Activated CD4-positive, alpha-beta T cell treated with anti-CD3 and anti-CD28 coated beads, Interleukin-2, amount 50 U/mL, for 1 hour (primary cell): ENCODE measurements around the gene RCOR3.
"Not testable (repeated sequence)": the region's sequence is repeated elsewhere in the genome, so short reads cannot be mapped to it uniquely, and the experiment has no call there.

Source experiments
- DNase-seq: peaks from one replicate; pipeline ENCODE4 v3.0.0-alpha.2; 2020

The RCOR3 gene

DNA sequence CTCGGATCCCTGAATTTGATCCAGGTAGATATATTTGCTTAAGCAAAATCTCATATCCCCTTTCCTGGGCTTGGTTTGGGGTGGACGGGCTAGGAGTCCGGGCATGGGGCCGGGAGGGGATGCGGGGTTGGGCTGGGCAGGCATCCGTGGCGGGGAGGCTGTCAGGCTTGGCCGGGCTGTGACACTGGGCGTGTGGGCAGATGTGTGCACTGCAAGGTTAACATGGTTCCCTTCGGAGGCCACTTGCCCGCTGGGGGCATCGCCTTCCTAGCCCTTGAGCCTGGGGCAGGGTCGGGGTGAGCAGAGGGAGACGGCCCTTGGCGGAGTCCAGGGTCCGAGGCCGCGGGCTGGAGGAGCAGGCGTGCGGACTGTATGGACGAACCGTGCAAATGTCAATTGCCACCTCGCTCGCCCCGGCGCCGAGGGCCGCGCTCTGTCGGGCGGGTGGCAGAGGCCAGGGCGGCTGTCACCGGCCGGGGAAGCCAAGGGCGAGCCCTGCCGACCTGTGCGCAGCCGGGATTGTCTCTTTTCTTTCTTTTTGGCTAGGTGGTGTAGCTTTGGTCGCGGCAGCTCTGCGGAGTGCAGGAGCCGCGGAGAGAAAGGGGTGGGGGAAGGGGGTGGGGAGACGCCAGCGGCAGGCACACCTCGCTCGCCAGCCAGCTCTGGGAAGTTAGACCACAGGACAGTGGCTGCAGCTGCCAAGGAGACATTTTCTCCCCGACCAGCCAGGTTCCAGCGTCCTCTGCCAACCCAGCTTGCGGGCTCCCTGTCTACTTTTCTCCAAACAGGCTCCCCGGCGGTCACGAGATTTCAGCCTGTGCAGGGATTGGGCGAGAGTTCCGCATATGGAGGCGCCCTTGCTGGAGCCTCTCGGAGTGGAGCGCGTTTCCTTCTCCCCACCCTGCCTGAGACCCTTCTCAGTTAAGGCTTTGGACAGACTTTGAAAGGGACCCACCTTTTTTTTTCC lies 1.3 kb downstream of the RCOR3 start:
- peak; percentile 57 for DNase-seq

DNA sequence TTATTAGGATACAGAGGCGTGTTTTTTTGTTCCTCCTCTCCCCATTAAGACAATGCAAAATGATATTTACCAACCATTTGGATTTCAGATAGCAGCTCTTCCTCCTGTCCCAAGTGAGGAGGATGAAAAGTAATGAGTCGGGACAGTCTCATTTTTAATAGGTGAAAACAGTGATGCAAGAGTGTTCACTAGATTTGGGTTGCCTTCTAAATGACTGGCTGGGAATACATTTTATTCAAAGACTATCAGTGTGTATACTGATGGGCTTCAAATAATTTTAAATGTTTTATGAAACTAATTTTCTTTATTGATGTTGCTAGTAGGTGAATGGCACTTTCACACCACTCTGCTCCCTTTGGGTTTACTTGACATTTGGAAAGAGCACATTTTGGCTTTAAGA lies 2.1 kb downstream of the RCOR3 start:
- no peak for DNase-seq

DNA sequence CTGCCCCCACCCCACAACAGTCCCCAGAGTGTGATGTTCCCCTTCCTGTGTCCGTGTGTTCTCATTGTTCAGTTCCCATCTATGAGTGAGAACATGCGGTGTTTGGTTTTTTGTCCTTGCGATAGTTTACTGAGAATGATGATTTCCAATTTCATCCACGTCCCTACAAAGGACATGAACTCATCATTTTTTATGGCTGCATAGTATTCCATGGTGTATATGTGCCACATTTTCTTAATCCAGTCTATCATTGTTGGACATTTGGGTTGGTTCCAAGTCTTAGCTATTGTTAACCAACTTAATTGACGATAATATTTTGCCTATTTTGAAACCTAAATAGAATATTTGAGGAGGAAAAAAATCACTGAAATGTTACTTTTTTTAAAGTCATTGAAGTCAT lies 3.9 kb downstream of the RCOR3 start:
- DNase-seq, result not testable (repeated sequence)

DNA sequence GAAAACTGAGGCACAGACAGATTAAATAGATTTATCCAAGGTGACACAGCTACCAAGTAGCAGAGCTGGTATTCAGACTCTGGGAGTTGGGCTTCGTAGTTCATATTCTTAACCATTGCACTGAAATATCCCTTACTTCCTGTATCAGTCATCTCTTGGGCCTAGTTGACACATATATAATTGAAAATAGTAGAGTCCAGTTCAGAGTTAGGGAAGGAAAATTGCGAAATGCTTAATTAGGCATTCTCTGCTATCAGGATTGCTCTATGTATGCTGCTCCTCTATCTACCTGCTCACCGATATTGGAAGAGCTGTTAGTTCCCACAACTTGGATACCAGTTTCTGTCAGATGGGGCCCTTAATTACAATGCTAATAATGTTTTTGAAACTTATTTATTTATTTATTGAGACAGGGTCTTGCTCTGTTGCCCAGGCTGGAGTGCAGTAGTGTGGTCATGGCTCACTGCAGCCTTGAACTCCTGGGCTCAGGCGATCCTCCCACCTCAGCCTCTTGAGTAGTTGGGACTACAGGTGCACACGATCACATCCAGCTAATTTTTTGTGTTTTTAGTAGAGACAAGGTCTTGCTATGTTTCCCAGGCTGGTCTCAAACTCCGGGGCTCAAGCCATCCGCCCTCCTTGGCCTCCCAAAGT lies 8.2 kb downstream of the RCOR3 start:
- DNase-seq, result no peak

DNA sequence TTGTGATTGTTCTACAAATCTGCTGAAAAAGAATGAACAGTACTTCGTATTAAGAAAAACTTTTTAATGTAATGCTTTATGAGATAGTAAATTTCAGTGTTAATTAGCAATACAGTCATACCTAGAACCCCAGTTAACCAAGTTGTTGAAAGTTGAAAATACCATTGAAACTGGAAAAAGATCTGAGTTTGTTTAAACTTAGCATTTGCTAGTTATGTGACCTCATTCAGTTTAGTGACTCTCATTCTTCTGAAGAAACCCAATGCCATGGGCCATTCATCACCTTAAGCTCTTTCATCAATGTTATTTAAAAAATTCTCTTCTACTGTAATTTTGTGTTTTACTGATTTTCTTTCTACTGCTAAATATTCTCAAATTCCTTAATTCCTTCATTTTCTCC lies 20.2 kb downstream of the RCOR3 start:
- DNase-seq, result no peak

DNA sequence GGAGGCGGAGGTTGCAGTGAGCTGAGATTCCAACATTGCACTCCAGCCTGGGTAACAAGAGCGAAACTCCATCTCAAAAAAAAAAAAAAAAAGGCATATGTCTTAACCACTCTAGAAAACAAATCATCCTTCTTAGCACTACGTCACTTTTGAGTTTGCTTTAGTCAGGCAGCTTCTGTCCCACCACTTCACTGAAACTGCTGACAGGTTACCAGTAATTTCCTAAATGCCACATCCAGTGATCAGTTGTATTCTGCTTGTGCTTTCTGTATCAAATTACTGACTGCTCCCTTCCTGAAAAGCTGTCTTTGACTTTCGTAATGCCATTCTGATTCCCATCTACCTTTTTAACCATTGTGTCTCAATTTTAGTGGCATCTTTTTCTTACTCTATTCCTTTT lies 21.7 kb downstream of the RCOR3 start:
- DNase-seq, result no peak

DNA sequence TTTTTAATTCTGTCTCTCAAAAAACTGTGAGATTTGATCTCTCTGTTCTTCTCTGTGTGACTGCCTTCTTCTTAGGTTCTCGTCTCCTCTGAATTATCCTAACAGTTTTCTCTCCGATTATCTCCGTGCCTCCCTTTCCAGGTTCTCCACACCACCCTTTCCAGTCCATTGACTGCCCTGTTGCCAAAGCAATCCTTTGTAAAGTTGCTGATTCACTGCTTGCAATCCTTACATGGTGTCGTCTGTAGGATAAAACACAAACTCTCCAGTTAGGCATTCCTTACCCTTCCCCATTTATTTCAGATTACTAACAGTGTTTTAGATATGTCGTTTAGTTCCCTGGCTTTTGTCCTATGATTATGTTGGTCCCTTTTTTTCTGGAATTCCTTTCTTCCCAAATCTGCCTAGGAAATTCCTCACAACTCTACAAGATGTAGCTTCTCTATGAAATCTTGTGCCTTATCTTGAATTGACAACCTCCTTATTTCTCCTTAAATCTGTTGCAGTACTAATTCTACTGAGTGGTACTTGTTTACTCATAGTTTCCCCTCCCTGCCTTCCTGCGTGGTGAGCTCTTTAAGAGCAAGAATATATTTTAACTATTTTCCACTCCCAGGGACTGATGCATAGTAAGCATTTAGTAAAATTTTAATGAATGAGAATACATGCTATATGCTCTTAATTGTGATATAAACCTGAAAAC lies 22.3 kb downstream of the RCOR3 start:
- DNase-seq, result no peak

DNA sequence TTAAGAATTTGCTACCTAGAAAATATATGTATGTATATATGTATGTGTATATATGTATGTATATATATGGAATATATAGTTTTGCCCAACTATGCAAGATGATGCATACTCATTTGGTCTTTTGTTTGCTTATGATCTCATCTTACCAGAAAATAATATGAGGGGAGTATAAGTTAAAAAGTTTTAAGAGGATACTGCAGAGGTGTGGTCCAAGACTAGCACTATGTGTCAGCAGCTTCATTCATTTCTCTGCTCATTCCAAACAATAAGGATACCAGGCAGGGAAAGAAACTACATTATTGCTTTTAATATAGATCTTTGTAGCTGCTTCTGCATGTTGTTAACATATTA lies 22.8 kb downstream of the RCOR3 start:
- no peak for DNase-seq

DNA sequence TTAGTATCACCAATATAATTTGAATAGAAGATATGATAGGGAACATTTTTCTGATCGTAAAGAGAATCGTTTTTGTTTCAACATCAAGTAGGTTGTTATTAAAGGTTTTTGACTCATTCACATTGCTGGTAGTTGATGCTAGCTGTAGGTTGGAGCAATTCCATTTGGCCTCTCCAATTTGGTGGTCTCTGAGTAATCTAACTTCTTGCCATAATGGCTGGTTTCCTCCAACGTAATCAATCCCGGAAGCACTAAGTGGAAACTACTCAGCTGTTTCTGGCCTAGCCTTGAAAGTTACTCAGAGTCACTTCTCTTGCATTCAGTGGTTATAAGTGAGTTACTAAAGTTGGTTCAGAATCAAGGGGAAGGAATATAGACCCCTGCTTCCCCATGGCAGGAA lies 26.0 kb downstream of the RCOR3 start:
- DNase-seq, result no peak

DNA sequence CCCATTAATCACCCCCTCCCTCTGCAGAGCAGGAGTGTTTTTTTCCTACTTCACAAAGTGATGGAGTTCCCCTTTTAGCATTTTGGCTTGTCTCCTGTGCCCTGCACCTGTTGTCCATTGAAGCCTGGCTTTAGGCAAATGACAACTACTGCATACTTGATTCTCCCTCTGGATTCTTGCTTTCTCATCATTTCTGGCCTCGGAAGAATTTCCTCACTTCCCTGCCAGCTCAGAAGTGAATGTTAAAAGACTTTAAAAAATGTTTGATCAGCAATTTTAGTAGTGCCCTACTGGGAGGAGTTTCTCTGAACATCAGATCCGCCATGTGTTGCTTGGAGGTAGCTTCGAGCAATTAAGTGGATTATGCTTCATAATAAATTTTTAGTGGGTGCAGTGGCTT lies 28.1 kb downstream of the RCOR3 start:
- no peak for DNase-seq

DNA sequence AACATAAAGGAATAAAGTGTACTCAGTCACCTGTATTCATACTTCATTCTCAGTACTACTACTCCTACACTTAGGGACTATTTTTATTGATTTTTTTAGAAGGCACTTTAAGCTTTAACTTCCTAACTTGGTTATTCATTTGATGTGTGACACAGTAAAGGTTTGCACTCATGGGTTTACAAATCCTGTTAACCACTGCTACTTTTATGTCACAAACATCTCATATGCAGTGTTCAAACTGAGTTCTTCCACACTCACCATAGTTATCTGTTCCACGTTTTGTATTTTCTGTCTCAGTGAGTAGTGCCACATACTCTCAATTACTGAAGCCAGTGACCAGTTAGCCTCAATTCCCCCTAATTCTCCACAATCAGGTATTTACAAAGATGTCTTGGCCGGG lies 33.2 kb downstream of the RCOR3 start:
- DNase-seq, result no peak

DNA sequence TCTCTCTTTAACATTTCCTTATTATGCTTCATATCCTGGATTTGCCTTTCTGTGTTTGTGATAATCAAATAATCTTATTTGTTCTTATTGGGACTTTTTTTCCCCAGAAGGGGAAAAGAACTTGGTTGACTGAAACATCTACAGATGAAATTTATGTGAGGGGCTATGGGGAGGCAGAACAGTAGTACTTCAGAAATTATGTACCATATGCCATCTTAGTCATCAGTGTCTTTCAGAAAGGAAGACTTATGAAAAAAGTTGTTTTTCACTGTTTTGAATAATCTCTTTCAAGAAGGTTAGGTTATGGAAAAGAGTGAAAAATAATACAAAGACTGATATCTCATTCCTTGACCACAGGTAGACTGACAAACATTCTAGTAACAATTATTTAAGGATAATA lies 37.2 kb downstream of the RCOR3 start:
- no peak for DNase-seq

DNA sequence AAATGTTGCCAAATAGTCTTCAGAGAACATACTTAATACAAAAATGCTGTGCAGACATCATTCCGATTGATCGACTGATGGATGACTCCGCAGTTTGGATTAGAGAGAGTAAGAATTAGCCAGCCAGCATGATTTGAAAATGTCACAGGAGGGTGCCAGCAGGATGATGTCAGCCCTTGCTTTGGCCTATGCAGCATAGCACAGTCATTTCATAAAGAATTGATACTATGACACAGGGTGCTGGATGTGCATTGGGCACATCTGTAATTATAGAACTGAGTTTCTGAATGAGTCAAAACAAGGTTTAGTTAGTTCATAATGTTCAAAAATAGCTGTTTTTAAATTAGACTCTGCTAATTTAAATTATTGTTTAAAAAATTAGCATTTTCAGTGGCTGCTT lies 45.9 kb downstream of the RCOR3 start:
- no peak for DNase-seq

DNA sequence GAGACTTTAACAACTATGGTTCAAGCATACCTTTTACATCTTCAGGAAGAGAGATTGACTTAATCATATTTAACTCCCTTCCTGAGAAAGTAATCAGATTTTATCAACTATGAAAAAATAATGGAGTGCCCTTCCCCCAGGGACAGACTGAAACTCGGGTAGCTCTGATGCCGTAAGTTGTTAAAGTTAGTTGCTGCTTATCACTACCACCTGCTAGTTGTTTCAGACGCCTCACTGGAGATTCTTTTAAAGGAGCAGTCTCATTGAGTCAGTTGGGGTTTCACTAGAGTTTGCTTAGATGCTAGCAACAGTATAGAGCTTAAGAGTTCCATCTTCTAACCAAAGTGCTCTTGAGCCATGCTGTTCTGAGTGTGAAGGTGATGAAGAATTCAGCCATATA lies 50.5 kb downstream of the RCOR3 start:
- no peak for DNase-seq

DNA sequence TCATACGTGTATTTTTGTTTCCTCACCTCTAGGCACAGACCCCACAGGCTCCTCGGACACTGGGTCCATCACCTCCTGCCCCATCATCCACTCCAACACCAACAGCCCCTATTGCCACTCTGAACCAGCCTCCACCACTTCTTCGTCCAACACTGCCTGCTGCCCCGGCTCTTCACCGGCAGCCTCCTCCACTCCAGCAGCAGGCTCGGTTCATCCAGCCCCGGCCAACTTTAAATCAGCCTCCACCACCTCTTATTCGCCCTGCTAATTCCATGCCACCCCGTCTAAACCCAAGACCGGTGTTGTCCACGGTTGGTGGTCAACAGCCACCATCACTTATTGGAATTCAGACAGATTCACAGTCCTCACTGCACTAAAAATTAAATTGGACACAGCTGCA lies 54.2 kb downstream of the RCOR3 start:
- no peak for DNase-seq

DNA sequence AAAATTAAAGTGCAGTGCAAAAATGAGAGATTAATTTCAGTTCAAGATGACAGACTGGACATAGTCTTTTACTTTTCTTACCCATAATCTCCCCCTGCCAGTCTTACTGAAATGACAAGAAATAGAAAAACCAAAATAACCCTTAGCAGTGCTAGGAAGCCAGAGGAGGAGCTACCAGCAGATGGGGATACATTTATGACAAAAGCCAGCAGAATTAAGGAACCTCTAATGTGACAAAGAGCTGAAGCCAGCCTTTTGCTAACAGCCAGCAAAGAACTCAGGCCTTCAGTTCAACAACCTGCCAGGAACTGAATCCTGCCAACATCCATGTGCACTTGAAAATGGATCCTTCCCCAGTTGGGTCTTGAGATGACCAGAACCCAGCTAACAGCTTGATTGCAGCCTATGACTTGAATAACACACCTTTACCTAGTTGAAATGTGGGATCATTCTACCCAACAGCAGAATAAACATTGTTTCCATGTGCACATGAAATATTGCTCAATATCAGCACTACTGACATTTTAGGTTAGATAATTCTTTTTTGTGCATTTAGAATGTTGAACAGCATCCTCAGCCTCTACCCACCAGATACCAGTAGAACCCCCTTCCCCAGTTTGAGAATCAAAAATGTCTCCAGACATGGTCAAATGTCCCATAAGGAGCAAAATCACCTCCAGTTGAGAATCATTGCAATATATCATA lies 59.6 kb downstream of the RCOR3 start:
- DNase-seq, result no peak

DNA sequence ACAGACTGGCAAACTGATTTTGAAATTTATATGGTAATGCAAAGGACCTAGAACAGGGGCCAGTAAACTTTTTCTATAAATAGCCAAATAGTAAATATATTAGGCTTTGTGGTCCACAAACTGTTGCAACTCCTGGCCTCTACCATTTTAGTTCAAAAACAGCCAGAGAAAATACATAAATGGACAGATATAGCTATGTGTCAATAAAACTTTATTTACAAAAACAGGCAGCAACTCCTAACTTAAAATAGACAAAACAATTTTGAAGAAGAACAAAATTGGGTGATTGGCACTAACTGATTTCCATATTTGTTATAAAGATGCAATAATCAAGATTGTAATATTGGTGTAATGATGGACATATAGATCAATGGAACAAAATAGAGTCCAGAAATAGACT lies 60.7 kb downstream of the RCOR3 start:
- no peak for DNase-seq

DNA sequence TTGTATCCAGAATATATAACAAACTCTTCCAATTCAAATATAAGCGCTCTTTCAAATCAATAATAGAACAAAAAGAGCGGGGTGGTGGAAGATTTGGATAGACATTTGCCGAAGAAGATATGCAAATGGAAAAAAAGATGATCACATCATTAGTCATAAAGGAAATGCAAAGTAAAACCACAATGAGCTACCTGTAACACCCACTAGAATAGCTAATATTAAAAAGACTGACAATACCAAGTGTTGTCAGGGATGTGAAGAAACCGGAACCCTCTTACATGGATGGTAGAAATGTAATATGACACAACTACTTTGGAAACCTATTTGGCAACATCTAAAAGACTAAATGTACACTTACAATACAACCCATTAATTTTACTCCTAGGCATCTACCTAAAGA lies 61.8 kb downstream of the RCOR3 start:
- no peak for DNase-seq

DNA sequence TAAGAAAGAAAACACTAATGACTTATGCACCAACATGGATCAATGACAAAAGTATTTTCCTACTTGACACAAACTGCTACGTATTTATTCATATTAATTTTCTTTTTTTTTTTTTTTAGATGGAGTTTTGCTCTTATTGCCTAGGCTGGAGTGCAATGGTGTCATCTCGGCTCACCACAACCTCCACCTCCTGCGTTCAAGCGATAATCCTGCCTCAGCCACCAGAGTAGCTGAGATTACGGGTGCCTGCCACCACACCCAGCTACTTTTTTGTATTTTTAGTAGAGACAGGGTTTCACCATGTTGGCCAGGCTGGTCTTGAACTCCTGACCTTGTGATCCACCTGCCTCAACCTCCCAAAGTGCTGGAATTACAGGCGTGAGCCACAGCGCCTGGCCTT lies 62.5 kb downstream of the RCOR3 start:
- DNase-seq, result not testable (repeated sequence)

DNA sequence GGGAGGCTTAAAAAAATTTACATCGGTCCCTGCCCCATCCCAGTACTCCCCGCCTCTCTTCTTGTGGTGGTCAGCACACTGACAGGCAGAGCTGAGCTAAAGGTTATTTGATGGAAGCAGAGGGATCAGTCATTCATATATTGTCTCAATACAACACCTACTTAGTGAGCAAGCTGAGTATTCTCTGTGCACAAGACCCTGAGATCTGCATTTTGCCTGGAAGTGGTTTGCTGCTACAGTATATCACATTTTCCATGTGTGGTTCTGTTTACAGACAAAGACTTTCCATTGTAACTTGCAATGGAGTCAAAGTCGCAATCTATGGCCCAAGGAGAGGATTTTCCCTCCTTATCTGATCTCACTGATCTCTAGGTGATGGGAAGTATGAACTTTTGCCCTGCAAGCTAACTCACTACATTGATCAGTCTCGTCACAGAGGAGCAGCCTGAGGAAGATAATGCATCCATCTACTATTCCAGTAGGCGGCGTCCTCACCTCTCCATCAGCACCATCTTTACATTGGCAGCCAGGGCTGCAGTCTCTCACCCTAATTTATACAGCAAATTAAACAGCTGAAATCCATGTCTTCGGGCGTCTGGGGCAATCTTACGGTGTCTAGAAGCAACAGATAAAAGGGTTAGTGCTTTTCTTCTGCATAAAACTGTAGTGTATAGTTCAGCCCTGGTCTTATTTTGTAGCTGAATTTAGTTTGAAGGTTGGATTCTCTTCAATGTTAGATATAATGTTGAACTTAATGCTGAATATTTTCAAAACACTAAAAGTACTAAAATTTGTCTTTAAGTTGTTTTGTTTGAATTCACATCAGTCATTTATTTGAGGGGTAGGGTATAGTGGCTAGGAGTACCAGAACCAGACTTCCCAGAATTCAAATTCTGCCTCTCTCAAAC lies 64.2 kb downstream of the RCOR3 start:
- DNase-seq, result peak; percentile 61

DNA sequence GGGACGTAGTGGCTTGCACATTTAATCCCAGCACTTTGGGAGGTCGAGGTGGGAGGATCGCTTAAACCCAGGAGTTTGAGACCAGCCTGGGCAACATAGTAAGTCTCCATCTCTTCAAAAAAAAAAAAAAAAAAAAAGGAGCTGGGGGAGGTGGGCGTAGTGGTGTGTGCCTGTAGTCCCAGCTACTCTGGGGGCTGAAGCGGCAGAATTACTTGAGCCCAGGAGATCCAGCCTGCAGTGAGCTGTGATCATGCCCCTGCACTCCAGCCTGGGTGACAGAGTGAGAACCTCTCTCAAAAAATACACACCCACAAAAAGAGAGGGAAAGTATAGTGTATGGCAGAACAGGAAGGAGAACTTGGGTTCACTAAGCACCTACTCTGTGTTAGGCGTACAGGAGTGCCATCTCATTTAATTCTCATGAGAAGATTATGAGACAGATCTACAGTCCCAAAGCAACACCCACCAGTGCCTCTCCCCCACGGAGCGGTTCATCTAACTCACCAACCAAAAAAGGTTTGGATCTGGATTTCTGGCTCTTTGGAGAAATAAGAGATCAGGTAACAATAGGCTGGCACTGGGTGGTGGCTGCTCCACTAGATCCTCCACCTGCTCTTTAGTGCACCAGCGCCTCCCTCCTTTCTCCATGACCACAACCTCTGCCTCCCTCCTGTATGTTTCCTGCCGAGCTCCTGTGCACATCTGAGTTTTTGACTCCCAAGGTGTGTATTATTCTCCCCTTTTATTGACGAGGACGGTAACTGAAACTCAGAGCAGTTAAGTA lies 66.0 kb downstream of the RCOR3 start:
- no peak for DNase-seq
